CD14-positive monocyte (primary cell): ENCODE data around the gene GRHPR. TPM values are rescaled to one million over a fixed set of nuclear protein-coding genes. Genes with fewer than 3 reads are reported as not detected.
A peak's percentile ranks its signal among the peaks of the same experiment; 100 is the strongest.

Source experiments
- DNase-seq, 3 donors: peaks; one replicate each; pipeline ENCODE4 v3.0.0-alpha.2; 2011 to 2022
- H2AFZ ChIP-seq: 2 replicates; pipeline ENCODE4 v1.6.0; 2012; ENCODE audit warnings: mild to moderate bottlenecking, low read depth, low read length, inconsistent platforms; ENCODE audit not compliant: insufficient read depth, poor library complexity, severe bottlenecking
- H3K27ac ChIP-seq, 2 donors: 1 replicate in 1 of 2; 2 replicates in 1 of 2; pipeline ENCODE4 v1.5.1; 2012 to 2013; ENCODE audit warnings: low read length in 2 of 2, control low read depth in 1 of 2, inconsistent platforms in 1 of 2, low read depth in 1 of 2, mild to moderate bottlenecking in 1 of 2
- H3K27me3 ChIP-seq, 2 donors: one replicate each; pipeline versions ENCODE4 v1.6.0 to v1.6.1; 2011 to 2013; ENCODE audit warnings: low read length in 2 of 2; ENCODE audit not compliant: control insufficient read depth in 2 of 2, insufficient read depth in 2 of 2
- H3K36me3 ChIP-seq, 2 donors: replicated peaks in 1 of 2; 1 replicate in 1 of 2; 2 replicates in 1 of 2; pipeline versions ENCODE4 v1.5.1 to v1.6.1; 2012 to 2013; ENCODE audit warnings: low read length in 2 of 2, control low read depth in 1 of 2, inconsistent platforms in 1 of 2, mild to moderate bottlenecking in 1 of 2; ENCODE audit not compliant: insufficient read depth in 2 of 2, control insufficient read depth in 1 of 2
- H3K4me1 ChIP-seq, 2 donors: 1 replicate in 1 of 2; 2 replicates in 1 of 2; pipeline versions ENCODE4 v1.5.1 to v1.6.1; 2012 to 2013; ENCODE audit warnings: low read length in 2 of 2, control low read depth in 1 of 2, inconsistent platforms in 1 of 2, mild to moderate bottlenecking in 1 of 2, moderate library complexity in 1 of 2; ENCODE audit not compliant: insufficient read depth in 2 of 2, control insufficient read depth in 1 of 2
- H3K4me2 ChIP-seq: replicated peaks from 2 replicates; pipeline ENCODE3; 2012; ENCODE audit warnings: low read length, moderate library complexity, mild to moderate bottlenecking; ENCODE audit not compliant: poor library complexity, severe bottlenecking; ENCODE audit errors: extremely low read depth
- H3K4me3 ChIP-seq, 3 experiments: fragments of 200-600 bp in 1 of 3; sonication (generic) in 1 of 3; replicated peaks in 1 of 3; 1 replicate in 2 of 3; 2 replicates in 1 of 3; pipeline ENCODE4 v1.5.1; 2011 to 2013; ENCODE audit warnings: low read length in 3 of 3, mild to moderate bottlenecking in 3 of 3, control low read depth in 2 of 3, low read depth in 2 of 3, inconsistent platforms in 1 of 3, moderate library complexity in 1 of 3
- H3K79me2 ChIP-seq: 2 replicates; pipeline ENCODE4 v1.6.0; 2012; ENCODE audit warnings: mild to moderate bottlenecking, control low read depth, inconsistent platforms, low read length, moderate library complexity; ENCODE audit not compliant: insufficient read depth
- H3K9ac ChIP-seq: 2 replicates; pipeline ENCODE4 v1.6.0; 2017; ENCODE audit warnings: low read length, mild to moderate bottlenecking; ENCODE audit not compliant: insufficient read depth, poor library complexity, severe bottlenecking
- H3K9me3 ChIP-seq, 2 donors: replicated peaks in 1 of 2; 1 replicate in 1 of 2; 2 replicates in 1 of 2; pipeline versions ENCODE4 v1.5.1 to v1.6.1; 2012 to 2013; ENCODE audit warnings: low read length in 2 of 2, control low read depth in 1 of 2; ENCODE audit not compliant: control insufficient read depth in 1 of 2, insufficient read depth in 1 of 2
- H4K20me1 ChIP-seq: 2 replicates; pipeline ENCODE4 v1.6.0; 2012; ENCODE audit warnings: mild to moderate bottlenecking, low read length, control low read depth, moderate library complexity; ENCODE audit not compliant: insufficient read depth
- H3K27ac Mint-ChIP-seq, 7 donors: one replicate each; pipeline ENCODE4 v1.8.0; 2020; ENCODE audit warnings: mild to moderate bottlenecking in 7 of 7, mixed read lengths in 7 of 7, moderate library complexity in 6 of 7, inconsistent platforms in 2 of 7
- H3K27me3 Mint-ChIP-seq, 3 donors: one replicate each; pipeline ENCODE4 v1.8.0; 2021 to 2022; ENCODE audit warnings: low read depth in 3 of 3, mild to moderate bottlenecking in 3 of 3, mixed read lengths in 3 of 3, moderate library complexity in 3 of 3, inconsistent platforms in 1 of 3
- H3K36me3 Mint-ChIP-seq, 2 donors: one replicate each; pipeline ENCODE4 v1.8.0; 2020; ENCODE audit warnings: mixed read lengths in 2 of 2, inconsistent platforms in 1 of 2, mild to moderate bottlenecking in 1 of 2
- H3K4me1 Mint-ChIP-seq: one replicate; pipeline ENCODE4 v1.8.0; 2020; ENCODE audit warnings: mild to moderate bottlenecking, mixed read lengths
- H3K4me3 Mint-ChIP-seq, 2 donors: one replicate each; pipeline ENCODE4 v1.8.0; 2020; ENCODE audit warnings: mild to moderate bottlenecking in 2 of 2, mixed read lengths in 2 of 2, moderate library complexity in 1 of 2
- H3K9me3 Mint-ChIP-seq, 7 donors: one replicate each; pipeline ENCODE4 v1.8.0; 2020 to 2022; ENCODE audit warnings: mixed read lengths in 7 of 7, mild to moderate bottlenecking in 6 of 7, moderate library complexity in 6 of 7, inconsistent platforms in 2 of 7
- CTCF ChIP-seq: fragments of 200-600 bp; IDR thresholded peaks from one replicate; pipeline ENCODE4 v1.8.0; 2022; ENCODE audit warnings: antibody characterized with exemption, mild to moderate bottlenecking
- WGBS: methylation state at CpG from one replicate; pipeline ENCODE4 v1.1.5; 2013; ENCODE audit warnings: missing lambda C conversion rate; ENCODE audit not compliant: insufficient coverage; 5-methylcytosine and 5-hydroxymethylcytosine counted together
- intact Hi-C, 2 donors: fragments of 100-400 bp; cut with micrococcal nuclease; formaldehyde crosslinking; loops; one replicate each; pipeline versions ENCODE4 v1.15.0 to v1.15.1; 2023
- polyA plus RNA-seq, 3 donors: library from polyadenylated mRNA; depleted of rRNA in 1 of 3; unstranded in 2 of 3; stranded (reverse) in 1 of 3; fragments of 300-500 nt in 2 of 3; fragments of >200 nt in 1 of 3; fragmentation: Illumina TruSeq in 2 of 3; gene quantifications; 1 replicate in 2 of 3; 2 replicates in 1 of 3; pipeline ENCODE4 v1.2.3, GENCODE V29; 2012 to 2021

Gene GRHPR
- polyA plus RNA-seq, 3 donors, result 73.8 to 96.6 (median 80.9) TPM

GRCh38 chr9:37436540-37436939 is 14.0 kb downstream of the GRHPR start:
- TF ChIP-seq CTCF, result no peak
- peak overlapping the region in 2 of 7 donors; percentile 14 to 73 for H3K27ac Mint-ChIP-seq
- Histone ChIP-seq H3K4me2 (no peak overlapping the region), H2AFZ (no peak overlapping the region), H3K27ac (no peak overlapping the region), H3K4me1 (no peaks in the 10 kb centered on the region), H3K27me3 (no peaks in the 10 kb centered on the region), H4K20me1 (no peaks in the 10 kb centered on the region), H3K4me3 (no peak overlapping the region), H3K9ac (no peak overlapping the region), H3K36me3 (peaks cover 68 to 97% of the 10 kb centered on the region in 2 donors), H3K9me3 (no peaks in the 10 kb centered on the region), H3K79me2 (no peaks in the 10 kb centered on the region)
- H3K27me3 Mint-ChIP-seq, result no peaks in the 10 kb centered on the region
- DNase-seq, result no peak
- 98% methylated on average over 4 of the region's 5 CpGs for WGBS
- H3K36me3 Mint-ChIP-seq, result peaks cover 68 to 81% of the 10 kb centered on the region in 2 donors
- H3K4me3 Mint-ChIP-seq, result no peak overlapping the region
- intact Hi-C loops, result no loop called here
- no peaks in the 10 kb centered on the region for H3K9me3 Mint-ChIP-seq
- H3K4me1 Mint-ChIP-seq, result peaks cover 10% of the 10 kb centered on the region

GRCh38 chr9:37437010-37437409 is 14.5 kb downstream of the GRHPR start:
- H3K27ac ChIP-seq, result no peak overlapping the region
- no peak overlapping the region for H3K4me3 ChIP-seq
- no peaks in the 10 kb centered on the region for H3K9me3 Mint-ChIP-seq
- no peak overlapping the region for H2AFZ ChIP-seq
- no peaks in the 10 kb centered on the region for H3K27me3 Mint-ChIP-seq
- no peak overlapping the region for H3K4me3 Mint-ChIP-seq
- no peaks in the 10 kb centered on the region for H3K9me3 ChIP-seq
- intact Hi-C loops, result no loop called here
- peaks cover 72 to 97% of the 10 kb centered on the region in 2 donors for H3K36me3 ChIP-seq
- H3K27ac Mint-ChIP-seq, result no peak overlapping the region
- 100% methylated on average over 4 of the region's 6 CpGs for WGBS
- no peaks in the 10 kb centered on the region for H4K20me1 ChIP-seq
- no peak for DNase-seq
- no peak overlapping the region for H3K4me2 ChIP-seq
- peaks cover 68 to 81% of the 10 kb centered on the region in 2 donors for H3K36me3 Mint-ChIP-seq
- no peaks in the 10 kb centered on the region for H3K27me3 ChIP-seq
- TF ChIP-seq CTCF, result no peak
- no peak overlapping the region for H3K9ac ChIP-seq
- no peaks in the 10 kb centered on the region for H3K4me1 ChIP-seq
- H3K79me2 ChIP-seq, result no peaks in the 10 kb centered on the region
- peaks cover 10% of the 10 kb centered on the region for H3K4me1 Mint-ChIP-seq
